ENCODE measurements around the gene PRPSAP1.

PRPSAP1 gene

GRCh38 chr17:76331083-76331482, 22.6 kb downstream of the PRPSAP1 start:
- TF ChIP-seq REST (IDR thresholded peaks at IDR 0.05; ENCODE audit: insufficient read depth in 1 of 2, low read depth in 2 of 2, low read length in 2 of 2) (no peak), POLR2AphosphoS5 (IDR thresholded peaks at IDR 0.05; ENCODE audit: low read depth, low read length) (no peak), FOXP2 (optimal IDR thresholded peaks at IDR 0.05; ENCODE audit: borderline replicate concordance, extremely low read depth, extremely low read length, insufficient read depth) (no peak), TAF1 (IDR thresholded peaks at IDR 0.05; ENCODE audit: borderline replicate concordance, insufficient read depth, low read length) (no peak)

DNA sequence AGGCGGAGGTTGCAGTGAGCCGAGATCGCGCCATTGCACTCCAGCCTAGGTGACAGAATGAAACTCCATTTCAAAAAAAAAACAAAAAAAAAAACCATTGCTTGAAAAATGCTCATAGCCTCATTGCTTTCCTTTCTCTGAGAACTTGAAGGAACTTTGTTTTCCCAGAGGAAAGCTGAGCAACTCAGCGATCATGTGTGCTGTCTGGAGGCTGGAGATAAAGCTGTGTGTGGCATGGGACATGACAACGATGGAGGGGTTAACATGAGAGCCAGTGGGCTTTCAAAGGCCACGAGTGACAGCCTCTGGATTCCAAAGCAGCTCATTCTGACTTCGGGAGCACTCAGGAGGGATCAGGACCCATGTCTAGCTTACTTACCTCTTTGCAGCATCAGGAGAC, 24.1 kb downstream of the PRPSAP1 start:
- TF ChIP-seq REST (IDR thresholded peaks at IDR 0.05; ENCODE audit: insufficient read depth in 1 of 2, low read depth in 2 of 2, low read length in 2 of 2): no peak
- TF ChIP-seq POLR2AphosphoS5 (IDR thresholded peaks at IDR 0.05; ENCODE audit: low read depth, low read length): no peak
- TF ChIP-seq FOXP2 (optimal IDR thresholded peaks at IDR 0.05; ENCODE audit: borderline replicate concordance, extremely low read depth, extremely low read length, insufficient read depth): no peak
- no peak for TF ChIP-seq SIN3A (IDR thresholded peaks at IDR 0.05; ENCODE audit: borderline replicate concordance, insufficient read depth, low read length)
- no peak for TF ChIP-seq TAF1 (IDR thresholded peaks at IDR 0.05; ENCODE audit: borderline replicate concordance, insufficient read depth, low read length)

DNA sequence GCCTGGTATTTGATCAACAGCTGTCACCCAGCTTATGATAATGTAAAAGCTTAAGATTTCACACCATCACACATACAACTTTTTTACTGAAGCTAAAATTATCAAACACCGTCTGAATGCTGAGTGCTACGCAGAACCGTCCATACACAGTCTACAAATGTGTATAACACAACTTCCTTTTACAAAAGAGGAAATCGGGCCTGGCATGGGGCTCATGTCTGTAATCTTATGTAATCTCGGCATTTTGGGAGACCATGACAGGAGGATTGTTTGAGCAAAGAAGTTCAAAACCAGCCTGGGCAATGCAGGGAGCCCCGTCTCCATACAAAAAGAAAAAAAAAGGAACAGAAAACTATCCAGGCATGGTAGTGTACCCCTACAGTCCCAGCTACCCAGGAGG, 26.0 kb downstream of the PRPSAP1 start:
- TF ChIP-seq REST (IDR thresholded peaks at IDR 0.05; ENCODE audit: insufficient read depth in 1 of 2, low read depth in 2 of 2, low read length in 2 of 2) (no peak), SIN3A (IDR thresholded peaks at IDR 0.05; ENCODE audit: borderline replicate concordance, insufficient read depth, low read length) (no peak), FOXP2 (optimal IDR thresholded peaks at IDR 0.05; ENCODE audit: borderline replicate concordance, extremely low read depth, extremely low read length, insufficient read depth) (no peak), POLR2AphosphoS5 (IDR thresholded peaks at IDR 0.05; ENCODE audit: low read depth, low read length) (no peak), TAF1 (IDR thresholded peaks at IDR 0.05; ENCODE audit: borderline replicate concordance, insufficient read depth, low read length) (no peak)

- TF ChIP-seq REST (IDR thresholded peaks at IDR 0.05; ENCODE audit: insufficient read depth in 1 of 2, low read depth in 2 of 2, low read length in 2 of 2) (no peak), SIN3A (IDR thresholded peaks at IDR 0.05; ENCODE audit: borderline replicate concordance, insufficient read depth, low read length) (no peak), FOXP2 (optimal IDR thresholded peaks at IDR 0.05; ENCODE audit: borderline replicate concordance, extremely low read depth, extremely low read length, insufficient read depth) (no peak), POLR2AphosphoS5 (IDR thresholded peaks at IDR 0.05; ENCODE audit: low read depth, low read length) (no peak), TAF1 (IDR thresholded peaks at IDR 0.05; ENCODE audit: borderline replicate concordance, insufficient read depth, low read length) (no peak)
Observed at GRCh38 chr17:76326306-76326705, 27.4 kb downstream of the PRPSAP1 start.

DNA sequence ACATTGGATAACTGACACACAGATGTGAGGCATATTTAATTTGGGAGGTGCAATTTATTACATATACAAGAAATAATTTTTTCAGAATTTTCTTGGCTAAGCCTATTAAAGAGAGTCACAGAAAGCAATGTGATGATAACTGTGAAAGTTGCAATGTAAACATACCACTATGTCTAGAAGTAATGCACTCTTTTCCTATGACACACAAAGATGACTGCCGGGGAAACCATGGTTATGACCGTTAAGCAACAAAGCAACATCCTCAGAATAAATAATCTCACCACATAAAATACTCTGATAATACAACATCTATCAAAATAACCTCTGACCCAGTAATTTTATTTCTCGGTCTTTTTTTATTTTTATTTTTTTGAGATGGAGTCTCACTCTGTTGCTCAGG, 35.1 kb downstream of the PRPSAP1 start:
- TF ChIP-seq REST (IDR thresholded peaks at IDR 0.05; ENCODE audit: insufficient read depth in 1 of 2, low read depth in 2 of 2, low read length in 2 of 2) (no peak), TAF1 (IDR thresholded peaks at IDR 0.05; ENCODE audit: borderline replicate concordance, insufficient read depth, low read length) (no peak), SIN3A (IDR thresholded peaks at IDR 0.05; ENCODE audit: borderline replicate concordance, insufficient read depth, low read length) (no peak), FOXP2 (optimal IDR thresholded peaks at IDR 0.05; ENCODE audit: borderline replicate concordance, extremely low read depth, extremely low read length, insufficient read depth) (no peak), POLR2AphosphoS5 (IDR thresholded peaks at IDR 0.05; ENCODE audit: low read depth, low read length) (no peak)
